LNCaP clone FGC (cell line): Measurements from ENCODE around the gene NALCN.
"Not testable (repeated sequence)": the region's sequence is repeated elsewhere in the genome, so short reads cannot be mapped to it uniquely, and the experiment has no call there.

Experiments used
- DNase-seq: peaks from one replicate; pipeline ENCODE4 v3.0.0-alpha.2; 2011; ENCODE audit warnings: low read depth
- H3K4me3 ChIP-seq: 2 replicates; pipeline ENCODE4 v1.5.1; 2011; ENCODE audit warnings: mild to moderate bottlenecking, low read depth, low read length, control low read depth
- TF ChIP-seq, protein P1 (sequence below): IDR thresholded peaks from 2 replicates; pipeline ENCODE4 v1.5.1; 2012; ENCODE audit warnings: mild to moderate bottlenecking; ENCODE audit not compliant: control insufficient read depth, insufficient read depth; ENCODE audit errors: extremely low read depth

Gene NALCN

GRCh38 chr13:101331731-101332130 is 84.6 kb downstream of the NALCN start:
- TF ChIP-seq, protein P1, sequence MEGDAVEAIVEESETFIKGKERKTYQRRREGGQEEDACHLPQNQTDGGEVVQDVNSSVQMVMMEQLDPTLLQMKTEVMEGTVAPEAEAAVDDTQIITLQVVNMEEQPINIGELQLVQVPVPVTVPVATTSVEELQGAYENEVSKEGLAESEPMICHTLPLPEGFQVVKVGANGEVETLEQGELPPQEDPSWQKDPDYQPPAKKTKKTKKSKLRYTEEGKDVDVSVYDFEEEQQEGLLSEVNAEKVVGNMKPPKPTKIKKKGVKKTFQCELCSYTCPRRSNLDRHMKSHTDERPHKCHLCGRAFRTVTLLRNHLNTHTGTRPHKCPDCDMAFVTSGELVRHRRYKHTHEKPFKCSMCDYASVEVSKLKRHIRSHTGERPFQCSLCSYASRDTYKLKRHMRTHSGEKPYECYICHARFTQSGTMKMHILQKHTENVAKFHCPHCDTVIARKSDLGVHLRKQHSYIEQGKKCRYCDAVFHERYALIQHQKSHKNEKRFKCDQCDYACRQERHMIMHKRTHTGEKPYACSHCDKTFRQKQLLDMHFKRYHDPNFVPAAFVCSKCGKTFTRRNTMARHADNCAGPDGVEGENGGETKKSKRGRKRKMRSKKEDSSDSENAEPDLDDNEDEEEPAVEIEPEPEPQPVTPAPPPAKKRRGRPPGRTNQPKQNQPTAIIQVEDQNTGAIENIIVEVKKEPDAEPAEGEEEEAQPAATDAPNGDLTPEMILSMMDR = no peak
- no peak for DNase-seq
- H3K4me3 ChIP-seq = no peak overlapping the region

DNA sequence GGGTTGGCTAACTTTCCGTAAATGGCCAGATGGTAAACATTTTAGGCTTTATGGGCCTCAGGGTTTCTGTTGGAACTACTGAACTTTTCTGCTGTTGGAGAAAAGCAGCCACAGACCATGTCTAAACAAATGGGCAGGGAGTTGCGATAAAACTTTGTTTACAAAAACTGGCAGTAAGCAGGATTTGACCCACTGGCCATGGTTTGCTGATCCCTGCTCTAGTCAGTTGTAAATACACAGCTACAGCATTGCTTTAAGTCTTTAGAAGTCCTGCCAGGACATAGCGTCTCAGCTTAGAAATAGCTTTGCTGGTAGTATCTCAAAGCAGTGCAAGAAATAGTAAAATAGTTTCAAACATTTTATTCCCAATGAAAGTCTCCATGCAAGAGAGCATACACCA is 88.4 kb downstream of the NALCN start:
- DNase-seq = no peak
- TF ChIP-seq, protein P1 = no peak

GRCh38 chr13:101326710-101327109 is 89.6 kb downstream of the NALCN start:
- TF ChIP-seq, protein P1 = no peak
- no peak overlapping the region for H3K4me3 ChIP-seq
- DNase-seq = no peak

More for the DNA sequence above, 88.4 kb downstream of the NALCN start:
- H3K4me3 ChIP-seq = no peak overlapping the region

GRCh38 chr13:101325423-101325822 is 90.9 kb downstream of the NALCN start:
- H3K4me3 ChIP-seq = no peak overlapping the region
- TF ChIP-seq, protein P1 = no peak
- no peak for DNase-seq

- TF ChIP-seq, protein P1 = no peak
- no peak overlapping the region for H3K4me3 ChIP-seq
- DNase-seq = no peak
These were observed 92.7 kb downstream of the NALCN start for GRCh38 chr13:101323601-101324000.

- DNase-seq = no peak
- H3K4me3 ChIP-seq = no peak overlapping the region
- TF ChIP-seq, protein P1 = no peak
These were observed 98.3 kb downstream of the NALCN start for GRCh38 chr13:101317986-101318523.

- not testable (repeated sequence) for DNase-seq, H3K4me3 ChIP-seq
These were observed 102.8 kb downstream of the NALCN start for GRCh38 chr13:101313479-101313878.
